RWPE2 (cell line): Measurements from ENCODE around the gene ADAP2.

ENCODE experiments used
- ATAC-seq: fragments of 200-7000 bp; cut with Tn5 transposase; 3 replicates; pipeline ENCODE4 v1.9.1; 2021; ENCODE audit warnings: low read depth
- DNase-seq: peaks from one replicate; pipeline ENCODE4 v3.0.0-alpha.2; 2020; ENCODE audit warnings: low spot score
- H3K27ac ChIP-seq: fragments of 450-650 bp; 2 replicates; pipeline ENCODE4 v1.5.1; 2017; ENCODE audit warnings: mild to moderate bottlenecking; ENCODE audit not compliant: poor library complexity, severe bottlenecking
- H3K27me3 ChIP-seq: fragments of 250-450 bp; sonication (Bioruptor Pico); 2 replicates; pipeline ENCODE4 v1.5.1; 2021; ENCODE audit warnings: mild to moderate bottlenecking, moderate library complexity; ENCODE audit not compliant: insufficient read depth, poor library complexity, severe bottlenecking
- H3K36me3 ChIP-seq: fragments of 250-450 bp; sonication (Bioruptor Pico); 2 replicates; pipeline ENCODE4 v1.5.1; 2020; ENCODE audit warnings: low read depth, mild to moderate bottlenecking, moderate library complexity
- H3K4me1 ChIP-seq: fragments of 250-450 bp; sonication (Bioruptor Pico); 2 replicates; pipeline ENCODE4 v1.5.1; 2021; ENCODE audit warnings: mild to moderate bottlenecking, moderate library complexity; ENCODE audit not compliant: insufficient read depth, poor library complexity, severe bottlenecking
- H3K4me3 ChIP-seq: fragments of 250-450 bp; sonication (Bioruptor Pico); 2 replicates; pipeline ENCODE4 v1.5.1; 2021; ENCODE audit warnings: mild to moderate bottlenecking, moderate library complexity; ENCODE audit not compliant: severe bottlenecking
- H3K9me3 ChIP-seq: fragments of 250-450 bp; sonication (Bioruptor Pico); 2 replicates; pipeline ENCODE4 v1.5.1; 2021; ENCODE audit warnings: mild to moderate bottlenecking, moderate library complexity; ENCODE audit not compliant: severe bottlenecking
- TF ChIP-seq, protein P1 (sequence below): fragments of 450-650 bp; IDR thresholded peaks from one replicate; pipeline ENCODE4 v1.5.1; 2017; ENCODE audit warnings: mild to moderate bottlenecking, moderate library complexity; ENCODE audit not compliant: poor library complexity, severe bottlenecking

The ADAP2 gene, protein sequence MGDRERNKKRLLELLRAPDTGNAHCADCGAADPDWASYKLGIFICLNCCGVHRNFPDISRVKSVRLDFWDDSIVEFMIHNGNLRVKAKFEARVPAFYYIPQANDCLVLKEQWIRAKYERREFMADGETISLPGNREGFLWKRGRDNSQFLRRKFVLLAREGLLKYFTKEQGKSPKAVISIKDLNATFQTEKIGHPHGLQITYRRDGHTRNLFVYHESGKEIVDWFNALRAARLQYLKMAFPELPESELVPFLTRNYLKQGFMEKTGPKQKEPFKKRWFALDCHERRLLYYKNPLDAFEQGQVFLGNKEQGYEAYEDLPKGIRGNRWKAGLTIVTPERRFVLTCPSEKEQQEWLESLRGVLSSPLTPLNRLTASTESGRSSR

DNA sequence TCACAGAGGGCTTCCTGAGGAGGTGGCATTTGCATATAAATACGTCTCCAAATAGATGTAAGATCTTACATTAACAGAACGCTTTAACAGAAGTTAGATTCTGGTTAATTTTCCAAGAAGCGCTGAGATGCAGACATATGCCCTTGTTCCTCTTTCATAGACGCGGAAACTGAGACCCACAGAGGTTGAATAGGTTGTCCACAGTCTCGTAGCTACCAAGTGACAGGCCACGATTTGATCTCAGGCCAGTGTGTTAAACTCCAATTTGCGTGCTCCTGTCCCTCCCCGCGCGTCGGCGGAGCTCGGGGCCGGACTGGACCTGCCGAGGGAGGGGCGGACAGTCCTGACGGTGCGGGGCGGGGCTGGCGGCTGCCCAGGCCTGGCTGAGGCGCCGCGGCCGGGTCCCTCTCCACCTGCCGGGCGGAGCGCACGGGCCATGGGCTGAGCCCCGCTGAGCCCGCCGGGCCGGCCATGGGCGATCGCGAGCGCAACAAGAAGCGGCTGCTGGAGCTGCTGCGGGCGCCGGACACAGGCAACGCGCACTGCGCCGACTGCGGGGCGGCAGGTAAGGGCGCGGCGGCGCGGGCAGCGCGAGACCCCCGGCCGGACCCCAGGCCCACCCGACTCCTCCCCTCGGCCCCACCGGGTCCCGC, at the start of gene ADAP2:
Gene ADAP2, plus strand, starts transcription at position 402 of the 653 bp plus-strand sequence. Its CDS starts 70 bp downstream, at position 472.
- peak within 1 kb of the TSS; percentile 27 for H3K4me3 ChIP-seq
- TF ChIP-seq, protein P1, sequence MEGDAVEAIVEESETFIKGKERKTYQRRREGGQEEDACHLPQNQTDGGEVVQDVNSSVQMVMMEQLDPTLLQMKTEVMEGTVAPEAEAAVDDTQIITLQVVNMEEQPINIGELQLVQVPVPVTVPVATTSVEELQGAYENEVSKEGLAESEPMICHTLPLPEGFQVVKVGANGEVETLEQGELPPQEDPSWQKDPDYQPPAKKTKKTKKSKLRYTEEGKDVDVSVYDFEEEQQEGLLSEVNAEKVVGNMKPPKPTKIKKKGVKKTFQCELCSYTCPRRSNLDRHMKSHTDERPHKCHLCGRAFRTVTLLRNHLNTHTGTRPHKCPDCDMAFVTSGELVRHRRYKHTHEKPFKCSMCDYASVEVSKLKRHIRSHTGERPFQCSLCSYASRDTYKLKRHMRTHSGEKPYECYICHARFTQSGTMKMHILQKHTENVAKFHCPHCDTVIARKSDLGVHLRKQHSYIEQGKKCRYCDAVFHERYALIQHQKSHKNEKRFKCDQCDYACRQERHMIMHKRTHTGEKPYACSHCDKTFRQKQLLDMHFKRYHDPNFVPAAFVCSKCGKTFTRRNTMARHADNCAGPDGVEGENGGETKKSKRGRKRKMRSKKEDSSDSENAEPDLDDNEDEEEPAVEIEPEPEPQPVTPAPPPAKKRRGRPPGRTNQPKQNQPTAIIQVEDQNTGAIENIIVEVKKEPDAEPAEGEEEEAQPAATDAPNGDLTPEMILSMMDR: no peak
- no peak within 1 kb of the TSS for H3K27ac ChIP-seq

DNA sequence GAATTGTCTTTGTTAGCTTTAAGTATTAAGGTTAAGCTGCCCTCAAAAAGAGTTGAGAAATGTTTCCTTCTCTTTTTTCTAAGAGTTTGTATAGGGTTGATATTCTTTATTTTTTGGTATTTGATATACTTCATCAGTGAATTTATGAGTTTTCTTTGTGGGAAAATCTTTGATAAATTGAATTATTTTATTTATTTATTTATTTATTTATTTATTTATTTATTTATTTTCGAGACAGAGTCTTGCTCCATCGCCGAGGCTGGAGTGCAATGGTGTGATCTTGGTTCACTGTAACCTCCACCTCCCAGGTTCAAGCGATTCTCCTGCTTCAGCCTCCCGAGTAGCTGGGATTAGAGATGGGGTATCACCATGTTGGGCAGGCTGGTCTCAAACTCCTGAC, 35.6 kb upstream of the ADAP2 start:
- H3K27me3 ChIP-seq: no peaks in the 10 kb centered on the region
- H3K36me3 ChIP-seq: peaks cover 62% of the 10 kb centered on the region
- no peak overlapping the region for H3K4me3 ChIP-seq
- ATAC-seq: no peak
- DNase-seq: no peak
- TF ChIP-seq, protein P1: no peak
- H3K9me3 ChIP-seq: no peaks in the 10 kb centered on the region
- H3K27ac ChIP-seq: no peak overlapping the region
- no peaks in the 10 kb centered on the region for H3K4me1 ChIP-seq

More for the DNA sequence above, at the start of gene ADAP2:
- Histone ChIP-seq H3K9me3 (no peaks in the 10 kb centered on the region), H3K4me1 (no peaks in the 10 kb centered on the region), H3K27me3 (peaks cover 35% of the 10 kb centered on the region), H3K36me3 (no peaks in the 10 kb centered on the region)
- DNase-seq (no peak), ATAC-seq (peak; percentile 82)

DNA sequence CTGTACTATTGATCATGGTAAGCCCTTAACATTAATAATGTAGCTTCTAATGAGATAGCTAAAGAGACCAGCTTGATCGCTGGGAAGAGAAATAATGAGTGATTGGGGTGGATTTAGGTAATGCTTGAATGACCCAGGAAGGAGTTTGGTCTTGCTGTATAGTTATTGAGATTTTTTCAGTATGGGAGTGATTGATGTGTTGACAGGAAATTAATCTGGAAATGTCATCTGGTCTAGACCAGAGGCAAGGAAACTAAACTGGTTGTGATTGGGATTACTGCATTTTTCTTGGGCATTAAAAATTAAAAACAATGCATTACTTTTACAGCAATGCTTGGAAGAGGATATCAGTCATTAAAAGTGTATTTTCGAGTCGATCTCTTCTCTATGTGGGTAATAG, 27.5 kb upstream of the ADAP2 start:
- Histone ChIP-seq H3K9me3 (no peaks in the 10 kb centered on the region), H3K27me3 (no peaks in the 10 kb centered on the region), H3K4me1 (no peaks in the 10 kb centered on the region), H3K27ac (no peak overlapping the region), H3K36me3 (peaks cover 69% of the 10 kb centered on the region), H3K4me3 (no peak overlapping the region)
- TF ChIP-seq, protein P1: no peak
- ATAC-seq (no peak), DNase-seq (no peak)

DNA sequence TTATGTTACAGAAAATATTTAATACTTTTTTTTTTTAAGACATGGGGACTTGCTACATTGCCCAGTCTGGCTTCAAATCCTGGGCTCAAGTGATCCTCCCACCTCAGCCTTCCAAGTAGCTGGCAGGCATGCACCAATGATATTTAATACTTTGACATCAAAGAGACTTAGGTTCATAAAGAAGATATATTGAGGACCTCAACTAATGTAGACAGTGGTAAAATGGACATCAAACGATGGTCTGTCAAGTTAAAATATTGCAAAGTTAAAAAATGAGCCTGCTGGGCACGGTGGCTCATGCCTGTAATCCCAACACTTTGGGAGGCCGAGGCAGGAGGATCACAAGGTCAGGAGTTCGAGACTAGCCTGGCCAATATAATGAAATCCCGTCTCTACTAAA, 24.4 kb upstream of the ADAP2 start:
- TF ChIP-seq, protein P1: no peak
- H3K36me3 ChIP-seq: peaks cover 78% of the 10 kb centered on the region

DNA sequence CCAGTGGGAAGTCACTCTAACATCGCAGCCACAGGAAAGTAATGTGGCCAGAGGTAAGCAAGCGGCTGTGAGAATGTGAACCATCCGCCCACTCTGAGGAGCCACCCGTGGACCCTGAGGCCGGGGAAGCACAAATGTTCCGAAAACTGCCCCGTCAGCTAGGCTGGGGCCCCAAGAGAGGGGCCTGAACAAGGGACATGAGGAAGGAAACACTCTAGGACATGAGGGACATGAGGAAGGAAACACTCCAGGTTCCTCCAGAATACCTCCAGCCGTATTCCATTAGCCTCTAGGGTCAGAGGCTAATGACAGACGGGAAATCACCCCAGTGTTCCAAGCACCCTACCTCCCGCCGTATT, 16.0 kb upstream of the ADAP2 start:
- H3K27me3 ChIP-seq: no peaks in the 10 kb centered on the region
- H3K4me3 ChIP-seq: peak overlapping the region; percentile 70
- DNase-seq (no peak), ATAC-seq (peak; percentile 43)
- H3K4me1 ChIP-seq: peaks cover 3% of the 10 kb centered on the region
- TF ChIP-seq, protein P1: no peak
- H3K36me3 ChIP-seq: peaks cover 29% of the 10 kb centered on the region
- H3K9me3 ChIP-seq: no peaks in the 10 kb centered on the region
- H3K27ac ChIP-seq: peak overlapping the region; percentile 64

More for the DNA sequence above, 24.4 kb upstream of the ADAP2 start:
- Histone ChIP-seq H3K4me3 (no peak overlapping the region), H3K27me3 (no peaks in the 10 kb centered on the region), H3K4me1 (no peaks in the 10 kb centered on the region), H3K9me3 (no peaks in the 10 kb centered on the region), H3K27ac (no peak overlapping the region)
- DNase-seq (no peak), ATAC-seq (no peak)
